CD4-positive, alpha-beta T cell treated with Interleukin-15 for 4 hours (primary cell): ENCODE measurements around the gene HIC2.
"Not testable (repeated sequence)": the region's sequence is repeated elsewhere in the genome, so short reads cannot be mapped to it uniquely, and the experiment has no call there.

ENCODE experiments used
- DNase-seq: peaks from one replicate; pipeline ENCODE4 v3.0.0-alpha.2; 2020; ENCODE audit warnings: low spot score

Gene HIC2

GRCh38 chr22:21449531-21450319 is 32.6 kb downstream of the HIC2 start:
- DNase-seq, result no peak

GRCh38 chr22:21450320-21450831 is 33.2 kb downstream of the HIC2 start:
- DNase-seq, result no peak

- no peak for DNase-seq
These were observed 33.7 kb downstream of the HIC2 start for GRCh38 chr22:21450858-21451353.

GRCh38 chr22:21451545-21452520 is 34.7 kb downstream of the HIC2 start:
- DNase-seq, result no peak

GRCh38 chr22:21452666-21453065 is 35.5 kb downstream of the HIC2 start:
- not testable (repeated sequence) for DNase-seq

GRCh38 chr22:21454998-21455333 is 37.8 kb downstream of the HIC2 start:
- not testable (repeated sequence) for DNase-seq

GRCh38 chr22:21455334-21456089 is 38.3 kb downstream of the HIC2 start:
- no peak for DNase-seq

- no peak for DNase-seq
These were observed 40.0 kb downstream of the HIC2 start for GRCh38 chr22:21457023-21457787.

GRCh38 chr22:21462672-21463071 is 45.5 kb downstream of the HIC2 start:
- DNase-seq, result not testable (repeated sequence)

- not testable (repeated sequence) for DNase-seq
These were observed 50.4 kb downstream of the HIC2 start, which contains the start of gene TMEM191C for GRCh38 chr22:21467337-21468193. Gene TMEM191C, plus strand, starts transcription at chr22:21467387. Its CDS starts 73 bp downstream, at chr22:21467460.

- peak; percentile 92 for DNase-seq
These were observed 51.3 kb downstream of the HIC2 start for GRCh38 chr22:21468194-21469096.

- DNase-seq, result not testable (repeated sequence)
These were observed 52.2 kb downstream of the HIC2 start for GRCh38 chr22:21469097-21469994.

GRCh38 chr22:21472984-21473383 is 55.8 kb downstream of the HIC2 start:
- DNase-seq, result not testable (repeated sequence)

- DNase-seq, result not testable (repeated sequence)
These were observed 56.5 kb downstream of the HIC2 start for GRCh38 chr22:21473664-21474063.

GRCh38 chr22:21484039-21484438 is 66.9 kb downstream of the HIC2 start:
- not testable (repeated sequence) for DNase-seq

- not testable (repeated sequence) for DNase-seq
These were observed 70.6 kb downstream of the HIC2 start for GRCh38 chr22:21487723-21488122.

GRCh38 chr22:21489149-21489680 is 72.0 kb downstream of the HIC2 start:
- DNase-seq, result not testable (repeated sequence)
